Breast epithelium (tissue), 4 donors: ENCODE measurements around the gene ADAM33. TPM values are rescaled to one million over a fixed set of nuclear protein-coding genes. Genes with fewer than 3 reads are reported as not detected.

Source experiments
- DNase-seq, 2 donors: peaks; one replicate each; pipeline ENCODE4 v3.0.0-alpha.2; 2019; ENCODE audit warnings: low spot score in 2 of 2
- H3K27ac ChIP-seq, 2 donors: fragments of 200-600 bp; sonication (generic) in 1 of 2; one replicate each; pipeline ENCODE4 v1.5.1; 2016 to 2019; ENCODE audit warnings: mild to moderate bottlenecking in 1 of 2
- H3K27me3 ChIP-seq, 2 donors: fragments of 200-600 bp; sonication (generic) in 1 of 2; one replicate each; pipeline versions ENCODE4 v1.5.1 to v1.6.0; 2017 to 2019; ENCODE audit warnings: control low read depth in 1 of 2, mild to moderate bottlenecking in 1 of 2
- H3K36me3 ChIP-seq: fragments of 200-600 bp; one replicate; pipeline ENCODE4 v1.5.1; 2019
- H3K4me1 ChIP-seq, 2 donors: fragments of 200-600 bp; sonication (generic); one replicate each; pipeline ENCODE4 v1.5.1; 2016 to 2019; ENCODE audit warnings: control low read depth in 1 of 2
- H3K4me3 ChIP-seq, 3 donors: fragments of 200-600 bp; sonication (generic); 1 replicate in 2 of 3; 2 replicates in 1 of 3; pipeline ENCODE4 v1.5.1; 2016 to 2019; ENCODE audit warnings: mild to moderate bottlenecking in 3 of 3, moderate library complexity in 2 of 3
- H3K9me3 ChIP-seq, 2 donors: fragments of 200-600 bp; sonication (generic) in 1 of 2; one replicate each; pipeline ENCODE4 v1.5.1; 2016 to 2019; ENCODE audit warnings: control low read depth in 1 of 2
- CTCF ChIP-seq, 3 donors: fragments of 450-650 bp; IDR thresholded peaks; one replicate each; pipeline ENCODE4 v1.5.1; 2016 to 2017; ENCODE audit warnings: antibody characterized with exemption in 3 of 3, mild to moderate bottlenecking in 3 of 3, moderate library complexity in 3 of 3
- POLR2A ChIP-seq: fragments of 450-650 bp; IDR thresholded peaks from one replicate; pipeline ENCODE4 v1.6.1; 2016; ENCODE audit warnings: antibody characterized with exemption, mild to moderate bottlenecking, moderate library complexity
- POLR2AphosphoS5 ChIP-seq, 3 donors: sonication (generic); formaldehyde crosslinking; IDR thresholded peaks; one replicate each; pipeline ENCODE4 v1.6.1; 2017; ENCODE audit warnings: antibody characterized with exemption in 3 of 3
- intact Hi-C: fragments of 100-400 bp; cut with DNase I; formaldehyde crosslinking; loops from one replicate; pipeline ENCODE4 v1.15.1; 2023; ENCODE audit warnings: low total_unique reads
- total RNA-seq, 3 donors: library from RNA; depleted of rRNA; stranded (reverse); fragments of >200 nt; gene quantifications; one replicate each; pipeline ENCODE4 v1.1.0, GENCODE V29; 2016

Gene ADAM33
- total RNA-seq: 10 to 100 TPM; 29.4 to 39.5 (median 37.4) TPM

GRCh38 chr20:3681931-3682781 is at the start of gene ADAM33:
TSS of gene ADAM33 (minus strand) at chr20:3682010. CDS start at chr20:3682004, 6 bp downstream.
- intact Hi-C loops: no loop called here
- Histone ChIP-seq H3K9me3 (no peaks in the 10 kb centered on the region), H3K27ac (peak within 1 kb of the TSS; percentile 68 to 84), H3K27me3 (peaks cover 0 to 23% of the 10 kb centered on the region in 2 donors), H3K4me1 (peaks cover 0 to 2% of the 10 kb centered on the region in 2 donors), H3K4me3 (peak within 1 kb of the TSS; percentile 54 to 74 (median 54)), H3K36me3 (no peaks in the 10 kb centered on the region)
- TF ChIP-seq CTCF (IDR thresholded peaks at IDR 0.05) (no peak), POLR2AphosphoS5 (IDR thresholded peaks at IDR 0.05) (peak in 1 of 3 donors; percentile 22), POLR2A (no peak)
- no peak for DNase-seq

- TF ChIP-seq POLR2A: no peak
- no peak for TF ChIP-seq CTCF (IDR thresholded peaks at IDR 0.05)
- TF ChIP-seq POLR2AphosphoS5 (IDR thresholded peaks at IDR 0.05): no peak
- no peaks in the 10 kb centered on the region for H3K4me1 ChIP-seq
- H3K9me3 ChIP-seq: no peaks in the 10 kb centered on the region
- H3K27me3 ChIP-seq: peaks cover 0 to 9% of the 10 kb centered on the region in 2 donors
- H3K27ac ChIP-seq: peak overlapping the region in 1 of 2 donors; percentile 94
- intact Hi-C loops: no loop called here
- no peak for DNase-seq
- no peaks in the 10 kb centered on the region for H3K36me3 ChIP-seq
- H3K4me3 ChIP-seq: no peak overlapping the region
These were observed 49.2 kb upstream of the ADAM33 start for GRCh38 chr20:3730803-3731672.

GRCh38 chr20:3729811-3730540 is 48.2 kb upstream of the ADAM33 start:
- Histone ChIP-seq H3K27me3 (peaks cover 0 to 9% of the 10 kb centered on the region in 2 donors), H3K4me1 (no peaks in the 10 kb centered on the region), H3K36me3 (no peaks in the 10 kb centered on the region), H3K9me3 (no peaks in the 10 kb centered on the region), H3K4me3 (no peak overlapping the region), H3K27ac (peak overlapping the region in 1 of 2 donors; percentile 94)
- intact Hi-C loops: no loop called here
- no peak for DNase-seq
- TF ChIP-seq CTCF (IDR thresholded peaks at IDR 0.05): no peak
- no peak for TF ChIP-seq POLR2AphosphoS5 (IDR thresholded peaks at IDR 0.05)
- no peak for TF ChIP-seq POLR2A

GRCh38 chr20:3729378-3729777 is 47.6 kb upstream of the ADAM33 start:
- no peak overlapping the region for H3K4me3 ChIP-seq
- H3K27me3 ChIP-seq: peaks cover 0 to 9% of the 10 kb centered on the region in 2 donors
- intact Hi-C loops: no loop called here
- no peaks in the 10 kb centered on the region for H3K9me3 ChIP-seq
- no peak for TF ChIP-seq CTCF (IDR thresholded peaks at IDR 0.05)
- no peak for TF ChIP-seq POLR2AphosphoS5 (IDR thresholded peaks at IDR 0.05)
- TF ChIP-seq POLR2A: no peak
- DNase-seq: no peak
- H3K4me1 ChIP-seq: no peaks in the 10 kb centered on the region
- H3K36me3 ChIP-seq: no peaks in the 10 kb centered on the region
- peak overlapping the region; percentile 17 to 88 for H3K27ac ChIP-seq
